ENCODE data around the gene HEMK1.
A peak's percentile ranks its signal among the peaks of the same experiment; 100 is the strongest.

HEMK1 gene

DNA sequence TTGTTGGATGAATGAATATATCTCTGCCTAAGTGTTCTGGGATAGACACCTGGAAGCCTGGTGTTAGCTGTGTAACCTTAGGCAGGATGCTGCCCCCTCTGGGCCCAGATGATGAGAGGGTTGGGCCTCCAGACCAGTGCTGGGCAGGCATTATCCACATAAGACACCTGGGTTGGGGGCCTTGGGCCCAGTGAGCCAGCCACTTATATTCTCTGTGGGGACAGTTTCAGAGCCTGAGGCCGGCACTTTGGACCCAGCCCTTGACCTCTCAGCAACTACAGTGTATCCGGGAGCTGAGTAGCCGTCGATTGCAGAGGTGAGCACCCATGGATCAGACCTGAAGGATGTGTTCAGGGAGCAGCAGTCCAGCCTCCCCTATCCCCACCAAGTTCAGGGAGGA lies 2.2 kb downstream of the HEMK1 start:
- H3K4me3 ChIP-seq (ENCODE audit: low read depth, low read length) = no peak overlapping the region
- TF ChIP-seq, protein P1, sequence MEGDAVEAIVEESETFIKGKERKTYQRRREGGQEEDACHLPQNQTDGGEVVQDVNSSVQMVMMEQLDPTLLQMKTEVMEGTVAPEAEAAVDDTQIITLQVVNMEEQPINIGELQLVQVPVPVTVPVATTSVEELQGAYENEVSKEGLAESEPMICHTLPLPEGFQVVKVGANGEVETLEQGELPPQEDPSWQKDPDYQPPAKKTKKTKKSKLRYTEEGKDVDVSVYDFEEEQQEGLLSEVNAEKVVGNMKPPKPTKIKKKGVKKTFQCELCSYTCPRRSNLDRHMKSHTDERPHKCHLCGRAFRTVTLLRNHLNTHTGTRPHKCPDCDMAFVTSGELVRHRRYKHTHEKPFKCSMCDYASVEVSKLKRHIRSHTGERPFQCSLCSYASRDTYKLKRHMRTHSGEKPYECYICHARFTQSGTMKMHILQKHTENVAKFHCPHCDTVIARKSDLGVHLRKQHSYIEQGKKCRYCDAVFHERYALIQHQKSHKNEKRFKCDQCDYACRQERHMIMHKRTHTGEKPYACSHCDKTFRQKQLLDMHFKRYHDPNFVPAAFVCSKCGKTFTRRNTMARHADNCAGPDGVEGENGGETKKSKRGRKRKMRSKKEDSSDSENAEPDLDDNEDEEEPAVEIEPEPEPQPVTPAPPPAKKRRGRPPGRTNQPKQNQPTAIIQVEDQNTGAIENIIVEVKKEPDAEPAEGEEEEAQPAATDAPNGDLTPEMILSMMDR (IDR thresholded peaks at IDR 0.05; ENCODE audit: low read depth, low read length) = no peak

DNA sequence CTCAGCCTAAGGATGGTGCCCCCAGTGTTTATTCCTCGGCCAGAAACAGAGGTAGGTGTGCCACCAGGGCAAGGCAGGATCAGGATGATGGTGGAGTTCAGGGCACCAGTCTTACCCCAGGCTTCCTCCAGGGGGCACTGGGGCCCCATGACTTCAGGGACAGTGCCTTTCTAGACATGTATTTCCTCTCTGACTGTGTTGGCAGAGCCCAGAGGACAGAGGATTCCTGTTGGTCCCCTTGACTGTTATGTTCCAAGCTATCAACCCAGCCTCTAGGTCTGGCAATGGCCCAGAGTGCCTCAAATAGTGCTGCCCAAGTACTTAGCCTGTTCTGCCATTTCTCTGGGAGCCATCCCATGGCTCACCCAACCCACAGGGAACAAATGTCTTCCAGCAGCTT lies 2.8 kb downstream of the HEMK1 start:
- H3K4me3 ChIP-seq (ENCODE audit: low read depth, low read length) = no peak overlapping the region
- TF ChIP-seq, protein P1 (IDR thresholded peaks at IDR 0.05; ENCODE audit: low read depth, low read length) = peak; percentile 91

DNA sequence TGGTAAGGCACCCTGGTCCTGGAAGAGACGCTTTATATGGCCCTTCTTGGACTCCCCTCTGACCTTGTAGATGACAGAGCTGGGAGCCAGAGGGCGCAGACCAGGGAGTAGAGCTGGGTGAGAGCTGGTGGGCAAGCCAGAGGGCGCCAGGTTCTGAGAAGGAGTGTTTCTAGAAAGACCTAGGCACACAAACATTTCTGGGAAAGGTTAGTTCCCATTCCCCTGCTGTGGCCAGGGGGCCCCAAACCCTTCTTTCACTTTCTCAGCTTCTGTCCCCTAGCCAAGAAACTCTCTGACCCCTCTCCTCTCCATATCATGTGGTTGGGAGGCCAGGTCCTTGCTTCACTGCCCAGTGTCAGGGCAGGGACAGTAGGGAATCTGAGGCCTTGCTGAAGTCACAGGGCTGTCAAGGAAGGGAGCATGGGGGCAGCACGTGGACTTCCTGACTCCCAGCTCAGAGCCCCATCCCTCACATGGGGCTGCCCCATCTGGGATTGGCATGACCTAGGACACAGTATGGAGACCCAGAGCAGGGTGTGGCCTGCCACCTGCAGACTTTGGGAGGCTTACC lies 3.6 kb downstream of the HEMK1 start:
- TF ChIP-seq, protein P1 (IDR thresholded peaks at IDR 0.05; ENCODE audit: low read depth, low read length) = no peak
- H3K4me3 ChIP-seq (ENCODE audit: low read depth, low read length) = no peak overlapping the region

DNA sequence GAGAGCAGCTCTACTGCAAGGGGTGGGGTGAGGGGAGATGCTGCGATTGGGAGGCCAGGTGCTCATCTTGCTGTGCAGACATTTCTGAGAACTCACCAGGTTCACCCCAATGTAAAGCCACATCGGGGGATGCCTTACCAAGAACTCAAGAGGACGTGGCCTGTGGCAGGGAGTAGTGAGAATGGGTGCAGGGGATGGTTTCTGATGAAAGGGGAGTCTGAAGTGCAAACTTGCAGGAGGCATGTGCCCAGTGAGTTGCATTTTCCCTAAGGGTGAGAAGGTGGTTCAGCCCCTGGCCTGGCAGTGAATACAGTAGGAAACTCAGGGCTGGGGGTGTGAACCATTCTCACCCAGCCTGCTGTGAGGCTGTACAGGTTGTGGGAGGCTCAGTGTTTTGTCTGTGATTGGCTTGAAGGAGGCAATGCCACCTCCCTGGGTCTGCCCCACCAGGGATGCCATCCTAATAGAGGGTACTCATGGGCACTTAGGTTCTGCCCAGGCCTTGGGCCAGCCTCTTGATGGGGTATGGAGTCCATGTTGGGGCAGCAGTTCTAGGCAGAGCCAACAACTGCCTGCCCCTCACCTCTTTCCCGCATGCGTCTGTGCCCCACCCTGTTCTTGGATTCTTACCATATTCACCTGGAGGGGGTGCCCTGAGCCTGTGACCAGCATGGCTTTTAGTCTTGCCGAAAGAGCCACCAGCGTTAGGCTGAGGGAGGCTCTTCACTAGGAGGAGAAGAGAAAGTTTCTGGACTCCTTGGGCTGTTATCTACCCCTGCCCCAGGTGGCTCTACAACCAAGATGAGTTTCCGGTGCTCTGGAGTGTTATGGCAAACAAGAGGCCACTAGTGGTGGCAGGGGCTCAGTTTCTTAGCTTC lies 4.5 kb downstream of the HEMK1 start:
- H3K4me3 ChIP-seq (ENCODE audit: low read depth, low read length) = no peak overlapping the region
- TF ChIP-seq, protein P1 (IDR thresholded peaks at IDR 0.05; ENCODE audit: low read depth, low read length) = no peak

DNA sequence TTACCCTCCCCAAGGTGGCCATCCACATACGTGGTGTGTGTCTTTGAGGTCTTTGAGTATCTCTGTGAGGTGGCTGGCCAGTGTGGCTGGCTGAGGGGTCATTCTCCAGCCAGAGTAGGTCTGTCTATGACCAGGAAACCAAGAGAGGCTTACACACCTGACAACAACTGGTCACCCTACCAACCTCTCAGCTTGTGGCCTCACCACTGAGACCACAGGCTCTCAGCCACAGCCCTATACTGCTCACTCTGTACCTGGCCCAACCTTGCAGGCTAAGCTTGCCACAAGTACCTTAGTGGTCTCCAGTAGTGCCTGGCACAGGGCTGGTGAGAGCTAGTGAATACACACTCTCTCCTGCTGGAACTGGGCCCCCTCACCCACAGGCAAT lies 5.1 kb downstream of the HEMK1 start:
- TF ChIP-seq, protein P1 (IDR thresholded peaks at IDR 0.05; ENCODE audit: low read depth, low read length) = no peak

DNA sequence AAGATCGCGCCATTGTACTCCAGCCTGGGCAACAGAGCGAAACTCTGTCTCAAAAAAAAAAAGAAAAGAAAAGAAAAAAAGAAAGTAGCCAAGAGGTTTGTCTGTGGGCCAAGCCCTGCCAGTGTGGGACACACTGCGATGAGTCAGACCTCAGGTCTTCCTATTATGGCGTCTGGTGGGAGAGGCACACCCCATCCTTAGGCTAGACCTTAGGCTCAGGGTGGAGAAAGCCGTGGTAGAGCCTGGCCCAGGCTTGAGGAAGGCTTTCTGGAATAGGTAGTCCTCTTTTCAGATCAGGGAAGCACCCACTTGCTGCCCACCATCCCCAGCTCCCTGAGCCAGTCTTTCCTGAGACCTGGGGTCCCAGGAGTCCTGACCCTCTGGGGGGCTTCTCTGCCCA lies 6.0 kb downstream of the HEMK1 start:
- TF ChIP-seq, protein P1 (IDR thresholded peaks at IDR 0.05; ENCODE audit: low read depth, low read length) = no peak

More for the DNA sequence above, 5.1 kb downstream of the HEMK1 start:
- no peak overlapping the region for H3K4me3 ChIP-seq (ENCODE audit: low read depth, low read length)

DNA sequence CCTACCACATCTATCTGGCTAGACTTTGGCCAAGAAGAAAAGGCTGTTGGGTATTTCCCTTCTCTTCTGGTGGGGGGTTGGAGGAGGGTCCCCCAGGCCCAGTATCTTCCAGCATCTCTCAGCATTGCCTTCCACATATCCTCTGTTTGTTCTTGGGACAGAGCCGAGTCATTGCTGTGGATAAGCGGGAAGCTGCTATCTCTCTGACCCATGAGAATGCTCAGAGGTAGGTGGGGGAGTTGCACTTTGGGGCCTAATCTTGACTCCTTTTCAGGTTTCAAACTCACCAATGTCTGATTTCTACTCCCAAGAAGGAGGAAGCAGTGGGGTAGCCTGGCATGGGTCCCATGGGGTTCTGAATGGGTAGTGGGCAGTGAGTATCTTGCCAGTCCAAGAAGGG lies 8.0 kb downstream of the HEMK1 start:
- TF ChIP-seq, protein P1 (IDR thresholded peaks at IDR 0.05; ENCODE audit: low read depth, low read length) = no peak
- H3K4me3 ChIP-seq (ENCODE audit: low read depth, low read length) = no peak overlapping the region

More for the DNA sequence above, 6.0 kb downstream of the HEMK1 start:
- no peak overlapping the region for H3K4me3 ChIP-seq (ENCODE audit: low read depth, low read length)

Data from WI38 (cell line).